IPS DF 6.9 (cell line): ENCODE results near the gene SF3B1.
"Not testable (repeated sequence)": the region's sequence is repeated elsewhere in the genome, so short reads cannot be mapped to it uniquely, and the experiment has no call there.

Source experiments
- DNase-seq: peaks from one replicate; pipeline ENCODE4 v3.0.0-alpha.2; 2013; ENCODE audit warnings: low read depth, low spot score
- H3K27ac ChIP-seq: one replicate; pipeline ENCODE4 v1.5.1; 2013; ENCODE audit warnings: low read length, control low read depth
- H3K27me3 ChIP-seq: 2 replicates; pipeline ENCODE4 v1.6.1; 2013; ENCODE audit warnings: mild to moderate bottlenecking, low read length; ENCODE audit not compliant: control insufficient read depth, insufficient read depth
- H3K36me3 ChIP-seq: 2 replicates; pipeline ENCODE4 v1.6.1; 2013; ENCODE audit warnings: low read length; ENCODE audit not compliant: control insufficient read depth, insufficient read depth
- H3K4me1 ChIP-seq: 2 replicates; pipeline ENCODE4 v1.6.1; 2013; ENCODE audit warnings: low read length; ENCODE audit not compliant: control insufficient read depth, insufficient read depth
- H3K4me3 ChIP-seq: 2 replicates; pipeline ENCODE4 v1.5.1; 2013; ENCODE audit warnings: mild to moderate bottlenecking, low read length
- H3K9me3 ChIP-seq: 2 replicates; pipeline ENCODE4 v1.6.1; 2013; ENCODE audit warnings: low read length, inconsistent platforms; ENCODE audit not compliant: control insufficient read depth, insufficient read depth
- WGBS: extraction: QIAGEN DNeasy Blood & Tissue Kit; methylation state at CpG from one replicate; pipeline ENCODE4 v1.1.7; 2013; ENCODE audit warnings: mixed read lengths, missing lambda C conversion rate; ENCODE audit not compliant: insufficient read length, insufficient coverage; 5-methylcytosine and 5-hydroxymethylcytosine counted together

SF3B1 gene

GRCh38 chr2:197433780-197434438, 919 bp downstream of the SF3B1 start:
- no peak for DNase-seq
- no peak overlapping the region for H3K27ac ChIP-seq
- no peaks in the 10 kb centered on the region for H3K9me3 ChIP-seq
- no peaks in the 10 kb centered on the region for H3K36me3 ChIP-seq
- WGBS, result no CpG with 5 or more reads among the region's 11 CpGs
- peaks cover 1% of the 10 kb centered on the region; the same call in 1 of the 2 replicates for H3K4me1 ChIP-seq
- H3K4me3 ChIP-seq, result peak overlapping the region; percentile 99; the same call in 1 of the 2 replicates
- no peaks in the 10 kb centered on the region for H3K27me3 ChIP-seq

- not testable (repeated sequence) for H3K36me3 ChIP-seq, H3K4me3 ChIP-seq, H3K27me3 ChIP-seq, H3K9me3 ChIP-seq, DNase-seq, H3K27ac ChIP-seq, H3K4me1 ChIP-seq
- WGBS, result no CpG with 5 or more reads among the region's 6 CpGs
Measured at GRCh38 chr2:197432527-197432926, 2.3 kb downstream of the SF3B1 start.

- Histone ChIP-seq H3K9me3 (no peaks in the 10 kb centered on the region), H3K27ac (no peak overlapping the region), H3K36me3 (no peaks in the 10 kb centered on the region), H3K4me1 (peaks cover 1% of the 10 kb centered on the region; the same call in 1 of the 2 replicates), H3K4me3 (no peak overlapping the region), H3K27me3 (no peaks in the 10 kb centered on the region)
- WGBS, result no CpG with 5 or more reads among the region's 6 CpGs
- no peak for DNase-seq
Measured at GRCh38 chr2:197431858-197432257, 3.0 kb downstream of the SF3B1 start.

GRCh38 chr2:197427986-197428385, 6.8 kb downstream of the SF3B1 start:
- H3K4me1 ChIP-seq, result peaks cover 1% of the 10 kb centered on the region
- H3K27me3 ChIP-seq, result no peaks in the 10 kb centered on the region
- H3K9me3 ChIP-seq, result no peaks in the 10 kb centered on the region
- no peaks in the 10 kb centered on the region for H3K36me3 ChIP-seq
- H3K27ac ChIP-seq, result no peak overlapping the region
- no peak for DNase-seq
- H3K4me3 ChIP-seq, result no peak overlapping the region
- no CpG with 5 or more reads among the region's 3 CpGs for WGBS

- no peak for DNase-seq
- H3K4me1 ChIP-seq, result peaks cover 1% of the 10 kb centered on the region
- H3K27me3 ChIP-seq, result no peaks in the 10 kb centered on the region
- no peak overlapping the region for H3K27ac ChIP-seq
- no peaks in the 10 kb centered on the region for H3K36me3 ChIP-seq
- H3K9me3 ChIP-seq, result no peaks in the 10 kb centered on the region
- H3K4me3 ChIP-seq, result no peak overlapping the region
- no CpG with 5 or more reads among the region's 2 CpGs for WGBS
Measured at GRCh38 chr2:197426723-197427603, 7.9 kb downstream of the SF3B1 start.

GRCh38 chr2:197425550-197425949, 9.3 kb downstream of the SF3B1 start:
- no CpG with 5 or more reads among the region's 7 CpGs for WGBS
- H3K9me3 ChIP-seq, result no peaks in the 10 kb centered on the region
- H3K36me3 ChIP-seq, result no peaks in the 10 kb centered on the region; the same call in 1 of the 2 replicates
- H3K4me1 ChIP-seq, result peaks cover 1% of the 10 kb centered on the region
- H3K27me3 ChIP-seq, result no peaks in the 10 kb centered on the region
- DNase-seq, result no peak
- H3K4me3 ChIP-seq, result no peak overlapping the region
- H3K27ac ChIP-seq, result no peak overlapping the region

- Histone ChIP-seq H3K27ac (no peak overlapping the region), H3K36me3 (peaks cover 4% of the 10 kb centered on the region; the same call in 1 of the 2 replicates), H3K9me3 (no peaks in the 10 kb centered on the region), H3K4me1 (no peaks in the 10 kb centered on the region; the same call in 1 of the 2 replicates), H3K4me3 (no peak overlapping the region), H3K27me3 (no peaks in the 10 kb centered on the region)
- no CpG with 5 or more reads among the region's 2 CpGs for WGBS
- DNase-seq, result no peak
Measured at GRCh38 chr2:197423307-197423706, 11.5 kb downstream of the SF3B1 start.

GRCh38 chr2:197419438-197419837, 15.4 kb downstream of the SF3B1 start:
- H3K27me3 ChIP-seq, result no peaks in the 10 kb centered on the region
- no peak overlapping the region for H3K27ac ChIP-seq
- H3K36me3 ChIP-seq, result peaks cover 19% of the 10 kb centered on the region
- H3K9me3 ChIP-seq, result no peaks in the 10 kb centered on the region
- no peaks in the 10 kb centered on the region for H3K4me1 ChIP-seq
- no peak for DNase-seq
- H3K4me3 ChIP-seq, result no peak overlapping the region

GRCh38 chr2:197416268-197416667, 18.6 kb downstream of the SF3B1 start:
- Histone ChIP-seq H3K27ac (no peak overlapping the region), H3K4me1 (no peaks in the 10 kb centered on the region), H3K9me3 (no peaks in the 10 kb centered on the region), H3K4me3 (no peak overlapping the region), H3K27me3 (no peaks in the 10 kb centered on the region), H3K36me3 (peaks cover 31% of the 10 kb centered on the region)
- DNase-seq, result no peak
- WGBS, result no CpG with 5 or more reads among the region's 1 CpG

GRCh38 chr2:197414515-197414914, 20.3 kb downstream of the SF3B1 start:
- H3K4me3 ChIP-seq, result no peak overlapping the region
- no peak overlapping the region for H3K27ac ChIP-seq
- no peak for DNase-seq
- no CpG with 5 or more reads among the region's 2 CpGs for WGBS
- H3K27me3 ChIP-seq, result no peaks in the 10 kb centered on the region
- no peaks in the 10 kb centered on the region for H3K4me1 ChIP-seq
- H3K36me3 ChIP-seq, result peaks cover 37% of the 10 kb centered on the region
- H3K9me3 ChIP-seq, result no peaks in the 10 kb centered on the region
